ENCODE results near the gene OR1N2. TPM values are rescaled to one million over a fixed set of nuclear protein-coding genes. Genes with fewer than 3 reads are reported as not detected.

Gene OR1N2
- total and polyA plus RNA-seq, 2 of the 8 experiments (the other 6 are each of a cell fraction or from before 2014, with no cell fraction given) = not detected

- ChIA-PET POLR2A (ENCODE audit: partially characterized antibody) (no interaction called here), CTCF (ENCODE audit: partially characterized antibody) (no interaction called here)
- H2BK5ac ChIP-seq (ENCODE audit: low read depth, low read length) = no peak within 1 kb of the TSS
- no peak within 1 kb of the TSS for H3K18ac ChIP-seq (ENCODE audit: extremely low read depth, low read length)
- no peak within 1 kb of the TSS for H2BK20ac ChIP-seq (ENCODE audit: low read length)
- H4K91ac ChIP-seq (replicated peaks; ENCODE audit: insufficient read length, low read length) = no peak within 1 kb of the TSS
- no peaks in the 10 kb centered on the region for H3K79me1 ChIP-seq (ENCODE audit: low read depth, low read length)
- no peak within 1 kb of the TSS for H3K9ac ChIP-seq (replicated peaks in 1 of 4; ENCODE audit: extremely low read depth in 1 of 4, low read depth in 3 of 4, low read length in 3 of 4)
- no peak within 1 kb of the TSS for H2BK12ac ChIP-seq (ENCODE audit: low read depth, low read length)
- H4K5ac ChIP-seq (ENCODE audit: insufficient read length, low read depth, low read length) = no peak within 1 kb of the TSS
- H3K36me3 ChIP-seq (ENCODE audit: control insufficient read depth in 2 of 4, insufficient read depth in 4 of 4, low read length in 3 of 4) = no peaks in the 10 kb centered on the region; a peak in 2 of 8 replicates
- H3K56ac ChIP-seq (replicated peaks; ENCODE audit: insufficient read length, low read depth, low read length) = no peak within 1 kb of the TSS
- no peak within 1 kb of the TSS for H3K14ac ChIP-seq (ENCODE audit: insufficient read length)
- no peak for DNase-seq (ENCODE audit: low read depth in 1 of 2, low spot score in 2 of 2)
- no peak within 1 kb of the TSS for H3K23ac ChIP-seq (ENCODE audit: insufficient read length)
- no peak within 1 kb of the TSS for H2AK5ac ChIP-seq (ENCODE audit: low read depth, low read length)
- TF ChIP-seq TBP (IDR thresholded peaks at IDR 0.05; ENCODE audit: low read depth, low read length) = no peak
- no peak for TF ChIP-seq TEAD4 (IDR thresholded peaks at IDR 0.05; ENCODE audit: low read depth, low read length)
- TF ChIP-seq YY1 (IDR thresholded peaks at IDR 0.05; ENCODE audit: low read depth, low read length) = no peak
- no peak for TF ChIP-seq BCL11A (IDR thresholded peaks at IDR 0.05; ENCODE audit: low read depth in 2 of 2, low read length in 2 of 2)
- TF ChIP-seq CBX8 (IDR thresholded peaks at IDR 0.05; ENCODE audit: borderline replicate concordance, low read depth, low read length) = no peak
- TF ChIP-seq ASH2L (IDR thresholded peaks at IDR 0.05; ENCODE audit: low read length) = no peak
- TF ChIP-seq JUN (IDR thresholded peaks at IDR 0.05; ENCODE audit: low read depth, low read length) = no peak
- no peak for TF ChIP-seq NRF1 (IDR thresholded peaks at IDR 0.05; ENCODE audit: low read depth, low read length)
- no peak for TF ChIP-seq RXRA (IDR thresholded peaks at IDR 0.05; ENCODE audit: insufficient read depth, low read depth, low read length)
- H2BK120ac ChIP-seq (replicated peaks; ENCODE audit: low read depth, low read length) = no peak within 1 kb of the TSS
- H3K4me3 ChIP-seq (ENCODE audit: extremely low read depth in 1 of 4, insufficient read depth in 2 of 4, low read depth in 3 of 4, low read length in 4 of 4) = no peak within 1 kb of the TSS
- no peaks in the 10 kb centered on the region for H3K79me2 ChIP-seq (ENCODE audit: control insufficient read depth in 1 of 2, insufficient read depth in 2 of 2, low read length in 2 of 2)
- H3K4ac ChIP-seq (replicated peaks; ENCODE audit: insufficient read length, low read depth, low read length) = no peak within 1 kb of the TSS
- H3K23me2 ChIP-seq (ENCODE audit: low read depth, low read length) = no peaks in the 10 kb centered on the region; the same call in 1 of the 2 replicates
- no peak within 1 kb of the TSS for H4K8ac ChIP-seq (ENCODE audit: extremely low read depth, insufficient read depth, low read length)
- H2AFZ ChIP-seq (ENCODE audit: low read length) = no peak within 1 kb of the TSS
- H3K9me3 ChIP-seq (ENCODE audit: insufficient read depth in 2 of 2, low read depth in 1 of 2, low read length in 1 of 2) = peaks cover 64 to 78% of the 10 kb centered on the region in 2 experiments
- 64% methylated on average over 4 of the region's 4 CpGs; no CpG with 5 or more reads in 1 of the 2 experiments for WGBS, 2 experiments (ENCODE audit: extremely low coverage in 1 of 2, insufficient coverage in 1 of 2, insufficient read length in 1 of 2, insufficient replicate concordance in 2 of 2, low coverage in 1 of 2, low lambda C conversion rate in 2 of 2, missing lambda C conversion rate in 1 of 2)
- H2BK15ac ChIP-seq (ENCODE audit: low read length) = no peak within 1 kb of the TSS
- H3K4me1 ChIP-seq (replicated peaks in 1 of 4; ENCODE audit: control insufficient read depth in 3 of 4, insufficient read depth in 4 of 4, low read length in 3 of 4) = no peaks in the 10 kb centered on the region
- no peak for FAIRE-seq
- no peak within 1 kb of the TSS for H3K27ac ChIP-seq (ENCODE audit: low read depth, low read length)
- no peaks in the 10 kb centered on the region for H4K20me1 ChIP-seq (replicated peaks in 1 of 2; ENCODE audit: control insufficient read depth in 1 of 2, insufficient read depth in 2 of 2, low read length in 2 of 2)
- H3K27me3 ChIP-seq (replicated peaks in 1 of 4; ENCODE audit: control insufficient read depth in 3 of 4, extremely low read depth in 1 of 4, insufficient read depth in 3 of 4, low read length in 3 of 4) = no peaks in the 10 kb centered on the region
- no peak within 1 kb of the TSS for H3K4me2 ChIP-seq (ENCODE audit: insufficient read depth in 1 of 2, low read depth in 2 of 2, low read length in 2 of 2)
These were observed 34.1 kb upstream of the OR1N2 start, which contains the start of gene OR1J4 for GRCh38 chr9:122518841-122519240. TSS of gene OR1J4 (plus strand) at chr9:122519141. CDS start at chr9:122519141, 0 bp downstream.

All from H1 (cell line).